ENCODE results near the gene SLC22A5. TPM values are rescaled to one million over a fixed set of nuclear protein-coding genes. Genes with fewer than 3 reads are reported as not detected.

SLC22A5 gene
- total and polyA plus RNA-seq, 2 donors (not counting 1 experiment from before 2014, with no cell fraction given), result 5.7 to 12.9 TPM

DNA sequence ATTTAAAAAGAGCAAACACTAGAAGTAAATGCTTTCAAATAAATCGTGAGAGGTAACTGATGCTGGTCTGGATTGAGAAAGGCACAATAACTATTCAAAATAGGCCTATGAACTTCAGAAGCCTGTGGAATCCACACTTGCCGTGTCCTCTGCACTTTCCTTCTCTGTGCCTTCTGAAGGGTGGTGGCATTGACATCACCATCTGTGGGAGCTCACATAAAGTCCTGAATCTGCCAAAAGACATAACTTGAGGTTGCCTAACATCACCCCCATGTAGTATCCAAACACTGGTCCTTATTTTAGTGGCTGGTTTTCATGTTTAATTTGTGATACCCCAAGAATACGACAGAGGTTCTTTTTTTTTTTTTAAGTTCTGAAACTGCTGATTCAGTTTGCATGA, 61.2 kb downstream of the SLC22A5 start:
- Histone ChIP-seq H3K4me2 (replicated peaks; ENCODE audit: low read depth, low read length, poor library complexity, severe bottlenecking) (peak overlapping the region; percentile 23), H3K9me3 (ENCODE audit: control extremely low read depth in 1 of 3, control insufficient read depth in 2 of 3, insufficient read depth in 1 of 3, low read length in 2 of 3) (no peaks in the 10 kb centered on the region), H3K27ac (ENCODE audit: low read length in 2 of 2) (peak overlapping the region in 1 of 2 donors; percentile 94), H3K36me3 (replicated peaks in 1 of 2; ENCODE audit: control extremely low read depth in 1 of 2, control insufficient read depth in 1 of 2, extremely low read depth in 1 of 2, insufficient read depth in 2 of 2, low read length in 1 of 2) (peaks cover 0 to 35% of the 10 kb centered on the region in 2 experiments), H4K20me1 (ENCODE audit: control insufficient read depth, insufficient read depth, low read length, poor library complexity, severe bottlenecking) (peaks cover 65% of the 10 kb centered on the region), H3K9ac (ENCODE audit: low read length) (no peak overlapping the region), H3K79me2 (ENCODE audit: control insufficient read depth, insufficient read depth, low read length) (peaks cover 100% of the 10 kb centered on the region), H3K4me1 (ENCODE audit: control insufficient read depth in 2 of 2, insufficient read depth in 2 of 2, low read length in 2 of 2) (peaks cover 70% of the 10 kb centered on the region in 2 donors), H2AFZ (ENCODE audit: insufficient read depth, low read depth, low read length, poor library complexity, severe bottlenecking) (no peak overlapping the region), H3K4me3 (ENCODE audit: control extremely low read depth in 1 of 5, extremely low read depth in 1 of 5, insufficient read depth in 1 of 5, low read depth in 2 of 5, low read length in 4 of 5) (no peak overlapping the region), H3K27me3 (replicated peaks in 1 of 4; ENCODE audit: control extremely low read depth in 1 of 4, control insufficient read depth in 3 of 4, insufficient read depth in 4 of 4, low read length in 3 of 4) (no peaks in the 10 kb centered on the region)
- H3K9me3 Mint-ChIP-seq (ENCODE audit: insufficient read depth), result no peaks in the 10 kb centered on the region
- ChIA-PET POLR2A (interaction anchor here (0.6 to 1.9 kb wide), 4 partner anchors 25 to 48 kb away, joined by 3 to 6 read pairs (median 3); no protein-coding TSS in a partner anchor), CTCF (interaction anchor here (0.6 to 11.2 kb wide), 4 partner anchors 10 to 70 kb away, joined by 3 to 109 read pairs (median 6); partner anchors contain the start of gene IRF1)
- no peaks in the 10 kb centered on the region for H3K27me3 Mint-ChIP-seq
- TF ChIP-seq EZH2 (IDR thresholded peaks at IDR 0.05; ENCODE audit: borderline replicate concordance, insufficient read depth, low read depth, low read length, poor library complexity, severe bottlenecking), result no peak
- TF ChIP-seq, protein P1, sequence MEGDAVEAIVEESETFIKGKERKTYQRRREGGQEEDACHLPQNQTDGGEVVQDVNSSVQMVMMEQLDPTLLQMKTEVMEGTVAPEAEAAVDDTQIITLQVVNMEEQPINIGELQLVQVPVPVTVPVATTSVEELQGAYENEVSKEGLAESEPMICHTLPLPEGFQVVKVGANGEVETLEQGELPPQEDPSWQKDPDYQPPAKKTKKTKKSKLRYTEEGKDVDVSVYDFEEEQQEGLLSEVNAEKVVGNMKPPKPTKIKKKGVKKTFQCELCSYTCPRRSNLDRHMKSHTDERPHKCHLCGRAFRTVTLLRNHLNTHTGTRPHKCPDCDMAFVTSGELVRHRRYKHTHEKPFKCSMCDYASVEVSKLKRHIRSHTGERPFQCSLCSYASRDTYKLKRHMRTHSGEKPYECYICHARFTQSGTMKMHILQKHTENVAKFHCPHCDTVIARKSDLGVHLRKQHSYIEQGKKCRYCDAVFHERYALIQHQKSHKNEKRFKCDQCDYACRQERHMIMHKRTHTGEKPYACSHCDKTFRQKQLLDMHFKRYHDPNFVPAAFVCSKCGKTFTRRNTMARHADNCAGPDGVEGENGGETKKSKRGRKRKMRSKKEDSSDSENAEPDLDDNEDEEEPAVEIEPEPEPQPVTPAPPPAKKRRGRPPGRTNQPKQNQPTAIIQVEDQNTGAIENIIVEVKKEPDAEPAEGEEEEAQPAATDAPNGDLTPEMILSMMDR (IDR thresholded peaks at IDR 0.05), result no peak
- peaks cover 88% of the 10 kb centered on the region for H3K4me1 Mint-ChIP-seq
- H3K27ac Mint-ChIP-seq, result peak overlapping the region; percentile 93
- H3K4me3 Mint-ChIP-seq, result no peak overlapping the region
- DNase-seq (no peak), ATAC-seq (ENCODE audit: low read depth) (no peak)
- WGBS (ENCODE audit: insufficient coverage), result 71% methylated on average over 1 of the region's 3 CpGs
- intact Hi-C loops (cut with micrococcal nuclease), result no loop called here

DNA sequence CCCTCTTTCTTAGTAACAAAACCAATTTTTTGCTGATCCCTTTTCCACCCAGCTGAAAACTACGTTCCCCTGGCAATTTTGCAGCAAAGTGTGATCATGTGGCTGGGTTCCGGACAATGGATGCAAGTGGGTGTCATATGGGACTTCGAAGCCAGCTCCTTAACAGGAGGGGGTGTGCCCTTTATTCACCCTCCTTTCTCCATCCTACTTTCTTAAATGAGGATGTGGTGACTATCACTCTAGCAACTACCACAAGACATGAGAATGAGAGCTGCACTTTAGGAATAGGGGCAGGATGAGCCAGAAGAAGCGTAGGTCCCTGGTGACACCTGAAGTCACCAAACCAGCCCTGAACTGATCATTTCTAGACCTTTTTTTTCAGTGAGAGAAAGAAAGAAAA, 62.1 kb downstream of the SLC22A5 start:
- Histone ChIP-seq H3K4me2 (replicated peaks; ENCODE audit: low read depth, low read length, poor library complexity, severe bottlenecking) (no peak overlapping the region), H3K9me3 (ENCODE audit: control extremely low read depth in 1 of 3, control insufficient read depth in 2 of 3, insufficient read depth in 1 of 3, low read length in 2 of 3) (no peaks in the 10 kb centered on the region), H3K4me1 (ENCODE audit: control insufficient read depth in 2 of 2, insufficient read depth in 2 of 2, low read length in 2 of 2) (peaks cover 63 to 67% of the 10 kb centered on the region in 2 donors), H3K79me2 (ENCODE audit: control insufficient read depth, insufficient read depth, low read length) (peaks cover 100% of the 10 kb centered on the region), H2AFZ (ENCODE audit: insufficient read depth, low read depth, low read length, poor library complexity, severe bottlenecking) (no peak overlapping the region), H3K4me3 (ENCODE audit: control extremely low read depth in 1 of 5, extremely low read depth in 1 of 5, insufficient read depth in 1 of 5, low read depth in 2 of 5, low read length in 4 of 5) (no peak overlapping the region), H4K20me1 (ENCODE audit: control insufficient read depth, insufficient read depth, low read length, poor library complexity, severe bottlenecking) (peaks cover 67% of the 10 kb centered on the region), H3K9ac (ENCODE audit: low read length) (no peak overlapping the region), H3K36me3 (replicated peaks in 1 of 2; ENCODE audit: control extremely low read depth in 1 of 2, control insufficient read depth in 1 of 2, extremely low read depth in 1 of 2, insufficient read depth in 2 of 2, low read length in 1 of 2) (peaks cover 0 to 35% of the 10 kb centered on the region in 2 experiments), H3K27ac (ENCODE audit: low read length in 2 of 2) (peak overlapping the region in 1 of 2 donors; percentile 5), H3K27me3 (replicated peaks in 1 of 4; ENCODE audit: control extremely low read depth in 1 of 4, control insufficient read depth in 3 of 4, insufficient read depth in 4 of 4, low read length in 3 of 4) (no peaks in the 10 kb centered on the region)
- Mint-ChIP-seq H3K27me3 (no peaks in the 10 kb centered on the region), H3K4me3 (peak overlapping the region; percentile 35), H3K4me1 (peaks cover 87% of the 10 kb centered on the region), H3K9me3 (ENCODE audit: insufficient read depth) (no peaks in the 10 kb centered on the region), H3K27ac (peak overlapping the region; percentile 75)
- WGBS (ENCODE audit: insufficient coverage), result no CpG with 5 or more reads among the region's 4 CpGs
- no peak for ATAC-seq (ENCODE audit: low read depth)
- TF ChIP-seq, protein P1 (IDR thresholded peaks at IDR 0.05), result no peak
- TF ChIP-seq EZH2 (IDR thresholded peaks at IDR 0.05; ENCODE audit: borderline replicate concordance, insufficient read depth, low read depth, low read length, poor library complexity, severe bottlenecking), result no peak
- intact Hi-C loops (cut with micrococcal nuclease), result no loop called here
- DNase-seq, result no peak
- POLR2A ChIA-PET, result interaction anchor here (0.9 to 1.9 kb wide), 4 partner anchors 24 to 48 kb away, joined by 3 to 6 read pairs (median 3); no protein-coding TSS in a partner anchor
- CTCF ChIA-PET, result interaction anchor here (1.1 to 11.2 kb wide), 4 partner anchors 11 to 58 kb away, joined by 3 to 109 read pairs (median 6); partner anchors contain the start of gene IRF1
